ENCODE data around the gene HNRNPLL.
"Not testable (repeated sequence)": the region's sequence is repeated elsewhere in the genome, so short reads cannot be mapped to it uniquely, and the experiment has no call there.

Gene HNRNPLL

GRCh38 chr2:38649176-38649728 lies 46.5 kb upstream of the HNRNPLL start:
- no peak for TF ChIP-seq EZH2phosphoT487 (IDR thresholded peaks at IDR 0.05; ENCODE audit: borderline replicate concordance)
- TF ChIP-seq, protein P1, sequence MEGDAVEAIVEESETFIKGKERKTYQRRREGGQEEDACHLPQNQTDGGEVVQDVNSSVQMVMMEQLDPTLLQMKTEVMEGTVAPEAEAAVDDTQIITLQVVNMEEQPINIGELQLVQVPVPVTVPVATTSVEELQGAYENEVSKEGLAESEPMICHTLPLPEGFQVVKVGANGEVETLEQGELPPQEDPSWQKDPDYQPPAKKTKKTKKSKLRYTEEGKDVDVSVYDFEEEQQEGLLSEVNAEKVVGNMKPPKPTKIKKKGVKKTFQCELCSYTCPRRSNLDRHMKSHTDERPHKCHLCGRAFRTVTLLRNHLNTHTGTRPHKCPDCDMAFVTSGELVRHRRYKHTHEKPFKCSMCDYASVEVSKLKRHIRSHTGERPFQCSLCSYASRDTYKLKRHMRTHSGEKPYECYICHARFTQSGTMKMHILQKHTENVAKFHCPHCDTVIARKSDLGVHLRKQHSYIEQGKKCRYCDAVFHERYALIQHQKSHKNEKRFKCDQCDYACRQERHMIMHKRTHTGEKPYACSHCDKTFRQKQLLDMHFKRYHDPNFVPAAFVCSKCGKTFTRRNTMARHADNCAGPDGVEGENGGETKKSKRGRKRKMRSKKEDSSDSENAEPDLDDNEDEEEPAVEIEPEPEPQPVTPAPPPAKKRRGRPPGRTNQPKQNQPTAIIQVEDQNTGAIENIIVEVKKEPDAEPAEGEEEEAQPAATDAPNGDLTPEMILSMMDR (conservative IDR thresholded peaks at IDR 0.05; ENCODE audit: low read length), result no peak
- no peaks in the 10 kb centered on the region for H3K36me3 ChIP-seq (ENCODE audit: insufficient read depth, low read length)
- H3K9ac ChIP-seq (ENCODE audit: low read depth, low read length, poor library complexity, severe bottlenecking), result no peak overlapping the region
- peaks cover 58% of the 10 kb centered on the region for H3K4me1 ChIP-seq (ENCODE audit: insufficient read depth, low read length, poor library complexity, severe bottlenecking)
- no peak overlapping the region for H2AFZ ChIP-seq (ENCODE audit: low read length)
- H4K20me1 ChIP-seq (ENCODE audit: insufficient read depth, low read length, poor library complexity, severe bottlenecking), result no peaks in the 10 kb centered on the region
- H3K9me2 ChIP-seq (replicated peaks; ENCODE audit: low read depth, low read length), result no peaks in the 10 kb centered on the region
- H3K79me2 ChIP-seq (ENCODE audit: insufficient read depth, low read length), result no peaks in the 10 kb centered on the region
- H3K9me3 ChIP-seq (ENCODE audit: insufficient read depth, low read depth, low read length), result peaks cover 5% of the 10 kb centered on the region; the same call in 1 of the 2 replicates
- H3K4me3 ChIP-seq (ENCODE audit: low read length, poor library complexity, severe bottlenecking), result no peak overlapping the region
- no peaks in the 10 kb centered on the region for H3K27me3 ChIP-seq (ENCODE audit: insufficient read depth, low read length, poor library complexity, severe bottlenecking)
- peaks cover 6% of the 10 kb centered on the region; the same call in 1 of the 2 replicates for H3F3A ChIP-seq (ENCODE audit: low read depth)
- H3K4me2 ChIP-seq (ENCODE audit: low read depth, low read length, poor library complexity, severe bottlenecking), result no peak overlapping the region

DNA sequence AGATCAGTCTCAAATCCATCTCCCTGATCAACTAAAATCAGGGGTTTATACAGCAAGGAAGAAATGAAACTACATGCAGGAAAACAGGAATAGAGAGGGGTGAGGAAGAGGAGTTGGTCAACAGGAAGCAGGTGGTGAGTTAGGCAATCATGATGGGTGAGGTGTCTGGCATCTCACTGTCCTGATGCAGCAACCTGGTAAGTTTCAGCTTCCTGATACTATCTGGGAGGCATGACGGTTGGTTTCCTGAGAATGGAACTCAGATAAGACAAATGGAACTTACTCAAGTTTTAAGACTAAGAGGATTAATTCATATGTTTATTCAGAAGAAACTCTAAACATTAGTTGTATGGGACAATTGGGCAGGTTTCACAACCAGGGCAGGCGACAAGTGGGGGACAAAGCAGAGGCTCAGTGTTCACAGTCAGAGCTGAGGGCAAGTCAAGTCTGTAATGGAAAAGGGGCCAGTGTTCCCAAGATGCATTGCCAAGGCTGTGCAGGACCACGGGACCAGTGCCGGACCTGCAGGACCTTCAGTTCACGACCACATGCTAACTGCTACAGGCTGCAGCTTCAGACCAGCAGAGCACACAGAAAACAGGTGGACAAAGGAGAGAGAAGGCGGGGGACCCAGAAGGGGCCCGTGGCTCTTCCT lies 45.5 kb upstream of the HNRNPLL start:
- H3K9me2 ChIP-seq (replicated peaks; ENCODE audit: low read depth, low read length), result no peaks in the 10 kb centered on the region
- no peak overlapping the region for H2AFZ ChIP-seq (ENCODE audit: low read length)
- H3F3A ChIP-seq (ENCODE audit: low read depth), result peaks cover 13% of the 10 kb centered on the region; the same call in 1 of the 2 replicates
- H3K4me1 ChIP-seq (ENCODE audit: insufficient read depth, low read length, poor library complexity, severe bottlenecking), result peaks cover 57% of the 10 kb centered on the region
- H3K27me3 ChIP-seq (ENCODE audit: insufficient read depth, low read length, poor library complexity, severe bottlenecking), result no peaks in the 10 kb centered on the region
- peaks cover 5% of the 10 kb centered on the region; the same call in 1 of the 2 replicates for H3K9me3 ChIP-seq (ENCODE audit: insufficient read depth, low read depth, low read length)
- H3K9ac ChIP-seq (ENCODE audit: low read depth, low read length, poor library complexity, severe bottlenecking), result no peak overlapping the region
- no peaks in the 10 kb centered on the region for H3K79me2 ChIP-seq (ENCODE audit: insufficient read depth, low read length)
- no peak overlapping the region for H3K4me3 ChIP-seq (ENCODE audit: low read length, poor library complexity, severe bottlenecking)
- no peaks in the 10 kb centered on the region for H3K36me3 ChIP-seq (ENCODE audit: insufficient read depth, low read length)
- no peak for TF ChIP-seq EZH2phosphoT487 (IDR thresholded peaks at IDR 0.05; ENCODE audit: borderline replicate concordance)
- TF ChIP-seq, protein P1 (conservative IDR thresholded peaks at IDR 0.05; ENCODE audit: low read length), result no peak
- no peaks in the 10 kb centered on the region for H4K20me1 ChIP-seq (ENCODE audit: insufficient read depth, low read length, poor library complexity, severe bottlenecking)
- H3K4me2 ChIP-seq (ENCODE audit: low read depth, low read length, poor library complexity, severe bottlenecking), result peak overlapping the region; percentile 16

DNA sequence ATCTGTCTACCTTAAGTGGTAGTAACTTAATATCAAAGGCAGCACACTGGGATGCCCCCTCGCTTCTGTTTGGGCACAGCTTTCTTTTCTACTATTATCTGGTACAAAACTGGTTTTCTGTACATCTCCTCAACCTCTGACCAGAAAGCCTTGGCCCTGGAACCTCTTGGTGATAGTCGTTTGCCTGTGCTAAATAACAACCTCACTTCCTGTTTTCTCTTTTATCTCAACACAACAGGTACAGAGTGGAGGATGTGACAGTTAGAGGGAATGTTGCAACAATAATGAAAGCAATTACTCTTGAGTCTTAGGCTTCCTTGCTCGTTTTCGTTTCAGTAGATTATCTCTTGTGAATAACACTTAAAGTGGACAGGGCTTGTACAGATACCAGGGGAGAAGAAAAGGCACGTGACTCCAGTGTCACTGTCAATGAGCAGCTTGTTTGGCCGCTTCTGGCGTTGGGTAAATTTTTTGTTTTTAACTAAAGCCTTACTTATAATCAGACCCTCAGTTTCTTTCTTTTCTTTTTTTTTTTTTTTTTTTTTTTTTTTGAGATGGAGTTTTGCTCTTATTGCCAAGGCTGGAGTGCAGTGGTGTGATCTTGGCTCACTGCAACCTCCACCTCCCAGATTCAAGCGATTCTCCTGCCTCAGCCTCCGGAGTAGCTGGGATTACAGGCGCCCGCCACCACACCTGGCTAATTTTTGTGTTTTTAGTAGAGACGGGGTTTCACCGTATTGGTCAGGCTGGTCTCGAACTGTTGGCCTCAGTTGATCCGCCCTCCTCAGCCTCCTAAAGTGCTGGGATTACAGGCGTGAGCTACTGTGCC lies 41.2 kb upstream of the HNRNPLL start:
- not testable (repeated sequence) for H3K36me3 ChIP-seq (ENCODE audit: insufficient read depth, low read length); H3K9me3 ChIP-seq (ENCODE audit: insufficient read depth, low read depth, low read length); H4K20me1 ChIP-seq (ENCODE audit: insufficient read depth, low read length, poor library complexity, severe bottlenecking); H3K79me2 ChIP-seq (ENCODE audit: insufficient read depth, low read length); H3K9me2 ChIP-seq (replicated peaks; ENCODE audit: low read depth, low read length); H3K27me3 ChIP-seq (ENCODE audit: insufficient read depth, low read length, poor library complexity, severe bottlenecking)
- H3K4me1 ChIP-seq (ENCODE audit: insufficient read depth, low read length, poor library complexity, severe bottlenecking), result peaks cover 56% of the 10 kb centered on the region
- H3F3A ChIP-seq (ENCODE audit: low read depth), result peaks cover 19% of the 10 kb centered on the region; the same call in 1 of the 2 replicates
- H3K9ac ChIP-seq (ENCODE audit: low read depth, low read length, poor library complexity, severe bottlenecking), result peak overlapping the region; percentile 65
- H3K4me2 ChIP-seq (ENCODE audit: low read depth, low read length, poor library complexity, severe bottlenecking), result peak overlapping the region; percentile 68
- peak overlapping the region; percentile 79 for H2AFZ ChIP-seq (ENCODE audit: low read length)
- peak overlapping the region; percentile 54 for H3K4me3 ChIP-seq (ENCODE audit: low read length, poor library complexity, severe bottlenecking)

Measured in Loucy (cell line).